GM23338 (cell line): ENCODE measurements around the gene ASB2. TPM values are rescaled to one million over a fixed set of nuclear protein-coding genes. Genes with fewer than 3 reads are reported as not detected.

ENCODE experiments used
- ATAC-seq: fragments of 200-7000 bp; cut with Tn5 transposase; 3 replicates; pipeline ENCODE4 v1.9.1; 2020
- DNase-seq: peaks from one replicate; pipeline ENCODE4 v3.0.0-alpha.2; 2015; ENCODE audit warnings: low spot score
- H2AFZ ChIP-seq: fragments of 200-600 bp; sonication (generic); 2 replicates; pipeline ENCODE4 v1.8.0; 2016; ENCODE audit warnings: antibody characterized with exemption, mild to moderate bottlenecking, moderate library complexity
- H3F3A ChIP-seq: fragments of 200-600 bp; sonication (generic); replicated peaks from 2 replicates; pipeline ENCODE4 v1.8.0; 2017; ENCODE audit warnings: antibody characterized with exemption, mixed run types, low read depth
- H3K27ac ChIP-seq: fragments of 200-600 bp; sonication (generic); 2 replicates; pipeline ENCODE4 v1.6.1; 2016; ENCODE audit warnings: low read depth
- H3K27me3 ChIP-seq: fragments of 200-600 bp; sonication (generic); 2 replicates; pipeline ENCODE4 v1.8.0; 2016; ENCODE audit warnings: mild to moderate bottlenecking, mixed run types, moderate library complexity; ENCODE audit not compliant: insufficient read depth
- H3K36me3 ChIP-seq: fragments of 200-600 bp; sonication (generic); 2 replicates; pipeline ENCODE4 v1.8.0; 2016; ENCODE audit warnings: mild to moderate bottlenecking; ENCODE audit not compliant: insufficient read depth
- H3K4me1 ChIP-seq: fragments of 200-600 bp; sonication (generic); 2 replicates; pipeline ENCODE4 v1.8.0; 2016; ENCODE audit warnings: mild to moderate bottlenecking, moderate library complexity; ENCODE audit not compliant: insufficient read depth
- H3K4me2 ChIP-seq: fragments of 200-600 bp; sonication (generic); 2 replicates; pipeline ENCODE4 v1.7.1; 2017; ENCODE audit warnings: mixed run types
- H3K4me3 ChIP-seq: fragments of 200-600 bp; sonication (generic); 2 replicates; pipeline ENCODE4 v1.6.1; 2016; ENCODE audit warnings: mixed run types
- H3K79me2 ChIP-seq: fragments of 200-600 bp; sonication (generic); replicated peaks from 2 replicates; pipeline ENCODE4 v1.8.0; 2017; ENCODE audit warnings: mild to moderate bottlenecking; ENCODE audit not compliant: insufficient read depth
- H3K9me2 ChIP-seq: fragments of 200-600 bp; sonication (generic); 2 replicates; pipeline ENCODE4 v1.8.0; 2017; ENCODE audit not compliant: insufficient read depth
- H4K20me1 ChIP-seq: fragments of 200-600 bp; sonication (generic); replicated peaks from 2 replicates; pipeline ENCODE4 v1.8.0; 2017; ENCODE audit warnings: mild to moderate bottlenecking; ENCODE audit not compliant: insufficient read depth
- H3K27ac Mint-ChIP-seq: 2 replicates; pipeline ENCODE4 v1.8.0; 2020; ENCODE audit warnings: inconsistent platforms, mild to moderate bottlenecking, moderate library complexity, mixed read lengths
- H3K27me3 Mint-ChIP-seq: 3 replicates; pipeline ENCODE4 v1.8.0; 2022; ENCODE audit warnings: low read depth, mild to moderate bottlenecking, moderate library complexity, mixed read lengths, inconsistent platforms; ENCODE audit not compliant: insufficient read depth, poor library complexity
- H3K36me3 Mint-ChIP-seq: 3 replicates; pipeline ENCODE4 v1.8.0; 2021; ENCODE audit warnings: low read depth, mild to moderate bottlenecking, inconsistent platforms, moderate library complexity, mixed read lengths
- H3K4me1 Mint-ChIP-seq: 3 replicates; pipeline ENCODE4 v1.8.0; 2020; ENCODE audit warnings: mild to moderate bottlenecking, inconsistent platforms, mixed read lengths
- H3K4me3 Mint-ChIP-seq: 3 replicates; pipeline ENCODE4 v1.8.0; 2021; ENCODE audit warnings: moderate library complexity, mild to moderate bottlenecking, inconsistent platforms, mixed read lengths
- H3K9me3 Mint-ChIP-seq: 3 replicates; pipeline ENCODE4 v1.8.0; 2020; ENCODE audit warnings: moderate library complexity, mild to moderate bottlenecking, inconsistent platforms, mixed read lengths
- CREB1 ChIP-seq: fragments of 250-450 bp; sonication (Bioruptor Pico); IDR thresholded peaks from 2 replicates; pipeline ENCODE4 v1.5.0; 2020; ENCODE audit warnings: low read depth, mild to moderate bottlenecking, moderate library complexity
- EZH2 ChIP-seq: fragments of 200-600 bp; sonication (generic); IDR thresholded peaks from one replicate; pipeline ENCODE4 v1.8.0; 2017; ENCODE audit warnings: antibody characterized with exemption, mild to moderate bottlenecking, low read depth; ENCODE audit not compliant: unreplicated experiment
- EZH2phosphoT487 ChIP-seq: fragments of 200-600 bp; sonication (generic); IDR thresholded peaks from one replicate; pipeline ENCODE4 v1.8.1; 2018; ENCODE audit warnings: antibody characterized with exemption; ENCODE audit not compliant: unreplicated experiment
- JUNB ChIP-seq: IDR thresholded peaks from one replicate; pipeline ENCODE4 v1.6.1; 2016; ENCODE audit warnings: antibody characterized with exemption; ENCODE audit not compliant: unreplicated experiment
- NANOG ChIP-seq: IDR thresholded peaks from 2 replicates; pipeline ENCODE4 v1.6.1; 2016; ENCODE audit warnings: antibody characterized with exemption, borderline replicate concordance
- POLR2AphosphoS5 ChIP-seq: IDR thresholded peaks from 2 replicates; pipeline ENCODE4 v1.6.1; 2016; ENCODE audit warnings: antibody characterized with exemption, low read depth
- STAT1 ChIP-seq: IDR thresholded peaks from one replicate; pipeline ENCODE4 v1.6.1; 2016; ENCODE audit warnings: antibody characterized with exemption; ENCODE audit not compliant: unreplicated experiment
- ZNF114 ChIP-seq: fragments of 250-450 bp; sonication (Bioruptor Pico); IDR thresholded peaks from 2 replicates; pipeline ENCODE4 v1.5.0; 2020; ENCODE audit warnings: mild to moderate bottlenecking, moderate library complexity
- ZNF331 ChIP-seq: fragments of 250-450 bp; sonication (Bioruptor Pico); IDR thresholded peaks from 2 replicates; pipeline ENCODE4 v1.5.0; 2020; ENCODE audit warnings: low read depth, mild to moderate bottlenecking, moderate library complexity
- polyA plus RNA-seq: library from polyadenylated mRNA; unstranded; fragments of >200 nt; fragmentation: Nextera tagmentation; extraction: Ambion mirVana; gene quantifications from 2 replicates; pipeline ENCODE4 v1.2.1, GENCODE V29; 2016
- total RNA-seq: library from RNA; depleted of rRNA; stranded (reverse); fragments of >200 nt; shearing (Covaris generic); gene quantifications from 2 replicates; pipeline ENCODE4 v1.2.3, GENCODE V29; 2014
- TF ChIP-seq, protein P1 (sequence below), 2 experiments: fragments of 200-600 bp in 1 of 2; sonication (generic) in 1 of 2; conservative IDR thresholded peaks; 2 replicates each; pipeline versions ENCODE4 v1.5.1 to v1.6.1; 2016 to 2017; ENCODE audit warnings: antibody characterized with exemption in 2 of 2, low read depth in 2 of 2, mild to moderate bottlenecking in 2 of 2, moderate library complexity in 1 of 2
- TF ChIP-seq, protein P2 (sequence below): IDR thresholded peaks from one replicate; pipeline ENCODE4 v1.6.1; 2018; ENCODE audit warnings: antibody characterized with exemption; ENCODE audit not compliant: unreplicated experiment
- TF ChIP-seq, protein P3 (sequence below): IDR thresholded peaks from 2 replicates; pipeline ENCODE4 v1.6.1; 2016; ENCODE audit warnings: antibody characterized with exemption

ASB2 gene
- total and polyA plus RNA-seq, 2 experiments from 2014 or later: 1.2 to 1.7 TPM

DNA sequence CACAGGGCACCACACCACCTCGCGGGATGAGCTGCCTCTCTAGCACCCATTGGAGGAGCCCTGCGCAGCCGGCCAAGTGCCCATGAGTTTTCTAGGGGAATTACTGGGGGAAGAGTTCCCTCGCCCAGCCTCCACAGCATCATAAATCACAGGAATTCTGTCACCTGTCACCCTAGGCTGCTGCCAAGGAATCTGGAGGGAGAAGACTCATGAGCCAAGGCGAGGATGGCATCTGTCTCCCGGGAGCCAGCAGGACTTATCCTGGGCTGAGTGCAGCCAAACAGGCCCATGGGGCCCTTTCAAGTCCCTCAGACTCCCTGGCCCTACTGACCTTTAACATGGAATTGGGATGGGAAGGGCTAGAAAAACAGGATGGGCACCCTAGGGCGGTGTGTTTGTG, 41.9 kb upstream of the ASB2 start (continued):
- no peak for TF ChIP-seq EZH2phosphoT487
- no peak for TF ChIP-seq POLR2AphosphoS5
- TF ChIP-seq, protein P1, sequence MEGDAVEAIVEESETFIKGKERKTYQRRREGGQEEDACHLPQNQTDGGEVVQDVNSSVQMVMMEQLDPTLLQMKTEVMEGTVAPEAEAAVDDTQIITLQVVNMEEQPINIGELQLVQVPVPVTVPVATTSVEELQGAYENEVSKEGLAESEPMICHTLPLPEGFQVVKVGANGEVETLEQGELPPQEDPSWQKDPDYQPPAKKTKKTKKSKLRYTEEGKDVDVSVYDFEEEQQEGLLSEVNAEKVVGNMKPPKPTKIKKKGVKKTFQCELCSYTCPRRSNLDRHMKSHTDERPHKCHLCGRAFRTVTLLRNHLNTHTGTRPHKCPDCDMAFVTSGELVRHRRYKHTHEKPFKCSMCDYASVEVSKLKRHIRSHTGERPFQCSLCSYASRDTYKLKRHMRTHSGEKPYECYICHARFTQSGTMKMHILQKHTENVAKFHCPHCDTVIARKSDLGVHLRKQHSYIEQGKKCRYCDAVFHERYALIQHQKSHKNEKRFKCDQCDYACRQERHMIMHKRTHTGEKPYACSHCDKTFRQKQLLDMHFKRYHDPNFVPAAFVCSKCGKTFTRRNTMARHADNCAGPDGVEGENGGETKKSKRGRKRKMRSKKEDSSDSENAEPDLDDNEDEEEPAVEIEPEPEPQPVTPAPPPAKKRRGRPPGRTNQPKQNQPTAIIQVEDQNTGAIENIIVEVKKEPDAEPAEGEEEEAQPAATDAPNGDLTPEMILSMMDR (conservative IDR thresholded peaks at IDR 0.05; ENCODE audit: low read depth in 2 of 2): no peak
- no peak for TF ChIP-seq ZNF331
- TF ChIP-seq NANOG: no peak
- no peak for TF ChIP-seq EZH2

DNA sequence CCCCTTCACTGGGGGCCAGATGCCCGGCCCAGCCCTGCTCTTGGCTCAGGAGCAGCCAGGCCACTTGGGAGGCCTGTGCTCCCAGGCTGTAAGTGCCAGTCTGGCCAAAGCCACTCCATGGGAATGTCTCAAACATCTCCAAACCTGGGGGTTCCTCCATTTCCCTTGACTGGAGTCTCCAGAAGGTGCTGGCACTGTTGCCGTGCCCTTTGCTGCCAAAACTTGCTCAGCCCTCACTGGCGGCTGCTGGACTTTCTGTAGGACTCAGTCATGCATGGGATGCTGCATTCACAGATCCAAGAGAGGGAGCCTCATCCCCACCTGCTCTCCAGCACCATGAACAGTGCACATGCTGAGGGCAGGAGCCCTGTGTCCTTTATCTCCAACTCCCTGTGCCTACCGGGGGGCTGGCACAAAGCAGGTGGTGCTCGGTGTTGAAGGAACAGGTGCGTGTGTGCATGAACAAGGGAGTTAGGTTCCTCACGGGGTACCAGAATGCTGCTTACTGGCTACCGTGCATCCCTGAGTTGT, 40.1 kb upstream of the ASB2 start:
- H3K27ac ChIP-seq: no peak overlapping the region
- Mint-ChIP-seq H3K4me3 (no peak overlapping the region), H3K27ac (no peak overlapping the region), H3K36me3 (no peaks in the 10 kb centered on the region), H3K4me1 (peaks cover 10% of the 10 kb centered on the region), H3K9me3 (no peaks in the 10 kb centered on the region; the same call in 2 of the 3 replicates), H3K27me3 (peaks cover 4% of the 10 kb centered on the region)
- H3F3A ChIP-seq: no peaks in the 10 kb centered on the region
- H2AFZ ChIP-seq: no peak overlapping the region
- no peaks in the 10 kb centered on the region for H4K20me1 ChIP-seq
- H3K9me2 ChIP-seq: no peaks in the 10 kb centered on the region
- H3K36me3 ChIP-seq: no peaks in the 10 kb centered on the region
- DNase-seq (no peak), ATAC-seq (no peak)
- H3K79me2 ChIP-seq: no peaks in the 10 kb centered on the region
- no peak overlapping the region for H3K4me2 ChIP-seq
- no peaks in the 10 kb centered on the region for H3K27me3 ChIP-seq
- no peaks in the 10 kb centered on the region for H3K4me1 ChIP-seq
- H3K4me3 ChIP-seq: no peak overlapping the region
- TF ChIP-seq EZH2 (no peak), JUNB (no peak), EZH2phosphoT487 (no peak), POLR2AphosphoS5 (no peak), CREB1 (no peak), STAT1 (no peak), NANOG (no peak), ZNF114 (no peak)
- TF ChIP-seq, protein P2, sequence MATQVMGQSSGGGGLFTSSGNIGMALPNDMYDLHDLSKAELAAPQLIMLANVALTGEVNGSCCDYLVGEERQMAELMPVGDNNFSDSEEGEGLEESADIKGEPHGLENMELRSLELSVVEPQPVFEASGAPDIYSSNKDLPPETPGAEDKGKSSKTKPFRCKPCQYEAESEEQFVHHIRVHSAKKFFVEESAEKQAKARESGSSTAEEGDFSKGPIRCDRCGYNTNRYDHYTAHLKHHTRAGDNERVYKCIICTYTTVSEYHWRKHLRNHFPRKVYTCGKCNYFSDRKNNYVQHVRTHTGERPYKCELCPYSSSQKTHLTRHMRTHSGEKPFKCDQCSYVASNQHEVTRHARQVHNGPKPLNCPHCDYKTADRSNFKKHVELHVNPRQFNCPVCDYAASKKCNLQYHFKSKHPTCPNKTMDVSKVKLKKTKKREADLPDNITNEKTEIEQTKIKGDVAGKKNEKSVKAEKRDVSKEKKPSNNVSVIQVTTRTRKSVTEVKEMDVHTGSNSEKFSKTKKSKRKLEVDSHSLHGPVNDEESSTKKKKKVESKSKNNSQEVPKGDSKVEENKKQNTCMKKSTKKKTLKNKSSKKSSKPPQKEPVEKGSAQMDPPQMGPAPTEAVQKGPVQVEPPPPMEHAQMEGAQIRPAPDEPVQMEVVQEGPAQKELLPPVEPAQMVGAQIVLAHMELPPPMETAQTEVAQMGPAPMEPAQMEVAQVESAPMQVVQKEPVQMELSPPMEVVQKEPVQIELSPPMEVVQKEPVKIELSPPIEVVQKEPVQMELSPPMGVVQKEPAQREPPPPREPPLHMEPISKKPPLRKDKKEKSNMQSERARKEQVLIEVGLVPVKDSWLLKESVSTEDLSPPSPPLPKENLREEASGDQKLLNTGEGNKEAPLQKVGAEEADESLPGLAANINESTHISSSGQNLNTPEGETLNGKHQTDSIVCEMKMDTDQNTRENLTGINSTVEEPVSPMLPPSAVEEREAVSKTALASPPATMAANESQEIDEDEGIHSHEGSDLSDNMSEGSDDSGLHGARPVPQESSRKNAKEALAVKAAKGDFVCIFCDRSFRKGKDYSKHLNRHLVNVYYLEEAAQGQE: no peak
- TF ChIP-seq, protein P1 (conservative IDR thresholded peaks at IDR 0.05; ENCODE audit: low read depth in 2 of 2): no peak
- TF ChIP-seq, protein P3, sequence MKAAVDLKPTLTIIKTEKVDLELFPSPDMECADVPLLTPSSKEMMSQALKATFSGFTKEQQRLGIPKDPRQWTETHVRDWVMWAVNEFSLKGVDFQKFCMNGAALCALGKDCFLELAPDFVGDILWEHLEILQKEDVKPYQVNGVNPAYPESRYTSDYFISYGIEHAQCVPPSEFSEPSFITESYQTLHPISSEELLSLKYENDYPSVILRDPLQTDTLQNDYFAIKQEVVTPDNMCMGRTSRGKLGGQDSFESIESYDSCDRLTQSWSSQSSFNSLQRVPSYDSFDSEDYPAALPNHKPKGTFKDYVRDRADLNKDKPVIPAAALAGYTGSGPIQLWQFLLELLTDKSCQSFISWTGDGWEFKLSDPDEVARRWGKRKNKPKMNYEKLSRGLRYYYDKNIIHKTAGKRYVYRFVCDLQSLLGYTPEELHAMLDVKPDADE: no peak
